NAMALWA (cell line): ENCODE data around the gene BCL2L2.
A peak's percentile ranks its signal among the peaks of the same experiment; 100 is the strongest.
"Not testable (repeated sequence)": the region's sequence is repeated elsewhere in the genome, so short reads cannot be mapped to it uniquely, and the experiment has no call there.

Experiments used
- DNase-seq: peaks from one replicate; pipeline ENCODE4 v3.0.0-alpha.2; 2015; ENCODE audit warnings: low spot score

The BCL2L2 gene

GRCh38 chr14:23306412-23307145 lies at the start of gene BCL2L2:
TSS of gene BCL2L2 (plus strand) at chr14:23306833. CDS start at chr14:23307768, 935 bp downstream.
- DNase-seq, result no peak

- no peak for DNase-seq
Measured at GRCh38 chr14:23258256-23258655, 48.4 kb upstream of the BCL2L2 start.

GRCh38 chr14:23259426-23259825 lies 47.2 kb upstream of the BCL2L2 start:
- no peak for DNase-seq

- DNase-seq, result not testable (repeated sequence)
Measured at GRCh38 chr14:23260849-23261248, 45.8 kb upstream of the BCL2L2 start.

- DNase-seq, result no peak
Measured at GRCh38 chr14:23269193-23269592, 37.4 kb upstream of the BCL2L2 start.

GRCh38 chr14:23275412-23275811 lies 31.2 kb upstream of the BCL2L2 start:
- DNase-seq, result no peak

GRCh38 chr14:23277189-23277588 lies 29.4 kb upstream of the BCL2L2 start:
- DNase-seq, result no peak

GRCh38 chr14:23277928-23278327 lies 28.7 kb upstream of the BCL2L2 start:
- not testable (repeated sequence) for DNase-seq

GRCh38 chr14:23281247-23281646 lies 25.4 kb upstream of the BCL2L2 start:
- no peak for DNase-seq

GRCh38 chr14:23284654-23285529 lies 21.7 kb upstream of the BCL2L2 start:
- peak; percentile 53 for DNase-seq

GRCh38 chr14:23285530-23286019 lies 21.1 kb upstream of the BCL2L2 start:
- DNase-seq, result peak; percentile 48

- peak; percentile 97 for DNase-seq
Measured at GRCh38 chr14:23286020-23286901, 20.4 kb upstream of the BCL2L2 start, which contains the start of gene HOMEZ. TSS of gene HOMEZ (minus strand) at chr14:23286132. CDS start at chr14:23285952, 180 bp downstream.

GRCh38 chr14:23286902-23287479 lies 19.6 kb upstream of the BCL2L2 start:
- no peak for DNase-seq

- peak; percentile 78 for DNase-seq
Measured at GRCh38 chr14:23294734-23295561, 11.7 kb upstream of the BCL2L2 start.

GRCh38 chr14:23296012-23296777 lies 10.4 kb upstream of the BCL2L2 start:
- no peak for DNase-seq

- DNase-seq, result no peak
Measured at GRCh38 chr14:23297096-23297495, 9.5 kb upstream of the BCL2L2 start.

- DNase-seq, result no peak
Measured at GRCh38 chr14:23297611-23298277, 8.9 kb upstream of the BCL2L2 start.

GRCh38 chr14:23299211-23299957 lies 7.2 kb upstream of the BCL2L2 start:
- DNase-seq, result peak; percentile 72
